HEK293 (cell line): ENCODE results near the gene ZSCAN9.

Experiments
- CTCF ChIP-seq: fragments of 450-650 bp; formaldehyde crosslinking; IDR thresholded peaks from 2 replicates; pipeline ENCODE4 v1.5.1; 2016; ENCODE audit warnings: missing biosample characterization, missing genetic modification characterization
- KLF9 ChIP-seq: fragments of 450-650 bp; formaldehyde crosslinking; IDR thresholded peaks from 2 replicates; pipeline ENCODE4 v1.5.1; 2016; ENCODE audit warnings: missing biosample characterization, missing genetic modification characterization, low read depth
- MZF1 ChIP-seq: fragments of 450-650 bp; formaldehyde crosslinking; IDR thresholded peaks from 2 replicates; pipeline ENCODE4 v1.5.1; 2017; ENCODE audit warnings: missing biosample characterization, missing genetic modification characterization, borderline replicate concordance
- YY1 ChIP-seq: fragments of 450-650 bp; formaldehyde crosslinking; IDR thresholded peaks from 2 replicates; pipeline ENCODE4 v1.5.1; 2018; ENCODE audit warnings: missing biosample characterization, missing genetic modification characterization
- ZBTB21 ChIP-seq: fragments of 450-650 bp; formaldehyde crosslinking; IDR thresholded peaks from 2 replicates; pipeline ENCODE4 v1.5.1; 2017; ENCODE audit warnings: missing biosample characterization, missing genetic modification characterization
- ZNF24 ChIP-seq: fragments of 450-650 bp; formaldehyde crosslinking; IDR thresholded peaks from 2 replicates; pipeline ENCODE4 v1.5.1; 2016; ENCODE audit warnings: missing biosample characterization, missing genetic modification characterization
- ZNF274 ChIP-seq, 2 experiments: fragments of 200-500 bp in 1 of 2; fragments of 450-650 bp in 1 of 2; sonication (Bioruptor generic) in 1 of 2; formaldehyde crosslinking in 1 of 2; IDR thresholded peaks; 2 replicates each; pipeline versions ENCODE4 v1.5.1 to v1.6.1; 2014 to 2016; ENCODE audit warnings: borderline replicate concordance in 1 of 2, inconsistent platforms in 1 of 2, low read length in 1 of 2, missing biosample characterization in 1 of 2, missing genetic modification characterization in 1 of 2
- ZNF433 ChIP-seq: fragments of 450-650 bp; formaldehyde crosslinking; IDR thresholded peaks from 2 replicates; pipeline ENCODE4 v1.5.1; 2016; ENCODE audit warnings: missing biosample characterization, missing genetic modification characterization, low read depth
- ZNF549 ChIP-seq: fragments of 450-650 bp; IDR thresholded peaks from 2 replicates; pipeline ENCODE4 v1.5.1; 2018; ENCODE audit warnings: missing biosample characterization, missing genetic modification characterization, mild to moderate bottlenecking, inconsistent platforms, moderate library complexity
- ZNF596 ChIP-seq: fragments of 450-650 bp; IDR thresholded peaks from 2 replicates; pipeline ENCODE4 v1.5.0; 2018; ENCODE audit warnings: missing biosample characterization, mild to moderate bottlenecking, missing genetic modification characterization, moderate library complexity
- ZNF626 ChIP-seq: fragments of 450-650 bp; sonication (Bioruptor Pico); formaldehyde crosslinking; IDR thresholded peaks from 2 replicates; pipeline ENCODE4 v1.5.1; 2018; ENCODE audit warnings: missing biosample characterization, missing genetic modification characterization, inconsistent platforms
- ZNF768 ChIP-seq: fragments of 450-650 bp; formaldehyde crosslinking; IDR thresholded peaks from 2 replicates; pipeline ENCODE4 v1.5.1; 2018; ENCODE audit warnings: missing biosample characterization, mild to moderate bottlenecking, missing genetic modification characterization
- TF ChIP-seq, protein P1 (sequence below): fragments of 450-650 bp; formaldehyde crosslinking; IDR thresholded peaks from 2 replicates; pipeline ENCODE4 v1.5.1; 2016; ENCODE audit warnings: missing biosample characterization, missing genetic modification characterization, borderline replicate concordance

GRCh38 chr6:28224131-28225055, 682 bp upstream of the ZSCAN9 start:
- TF ChIP-seq, protein P1, sequence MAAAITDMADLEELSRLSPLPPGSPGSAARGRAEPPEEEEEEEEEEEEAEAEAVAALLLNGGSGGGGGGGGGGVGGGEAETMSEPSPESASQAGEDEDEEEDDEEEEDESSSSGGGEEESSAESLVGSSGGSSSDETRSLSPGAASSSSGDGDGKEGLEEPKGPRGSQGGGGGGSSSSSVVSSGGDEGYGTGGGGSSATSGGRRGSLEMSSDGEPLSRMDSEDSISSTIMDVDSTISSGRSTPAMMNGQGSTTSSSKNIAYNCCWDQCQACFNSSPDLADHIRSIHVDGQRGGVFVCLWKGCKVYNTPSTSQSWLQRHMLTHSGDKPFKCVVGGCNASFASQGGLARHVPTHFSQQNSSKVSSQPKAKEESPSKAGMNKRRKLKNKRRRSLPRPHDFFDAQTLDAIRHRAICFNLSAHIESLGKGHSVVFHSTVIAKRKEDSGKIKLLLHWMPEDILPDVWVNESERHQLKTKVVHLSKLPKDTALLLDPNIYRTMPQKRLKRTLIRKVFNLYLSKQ (tag by site-specific recombination): no peak
- TF ChIP-seq YY1 (tag by site-specific recombination): no peak
- no peak for TF ChIP-seq ZNF433 (tag by site-specific recombination)
- TF ChIP-seq ZBTB21 (tag by site-specific recombination): no peak
- no peak for TF ChIP-seq ZNF274 (IDR thresholded peaks at IDR 0.05; ENCODE audit: low read length)
- TF ChIP-seq ZNF274 (tag by site-specific recombination; IDR thresholded peaks at IDR 0.05; ENCODE audit: borderline replicate concordance): no peak
- TF ChIP-seq CTCF (tag by site-specific recombination): no peak
- no peak for TF ChIP-seq MZF1 (tag by site-specific recombination)
- TF ChIP-seq ZNF768 (tag by site-specific recombination): no peak
- TF ChIP-seq ZNF549: no peak
- TF ChIP-seq KLF9 (tag by site-specific recombination): no peak
- no peak for TF ChIP-seq ZNF24 (tag by site-specific recombination)
- TF ChIP-seq ZNF596 (tag by site-specific recombination): no peak
- TF ChIP-seq ZNF626: no peak
